D721Med (cell line): ENCODE results near the gene MYZAP.

Source experiments
- DNase-seq: peaks from one replicate; pipeline ENCODE4 v3.0.0; 2011; ENCODE audit warnings: low spot score; ENCODE audit not compliant: insufficient read length
- FAIRE-seq: peaks from 2 replicates; lab custom pipeline; 2011; peaks lifted over from hg19 to GRCh38; lab: Jason Lieb, UNC
- TF ChIP-seq, protein P1 (sequence below): IDR thresholded peaks from 2 replicates; pipeline ENCODE4 v1.5.1; 2012; ENCODE audit warnings: mild to moderate bottlenecking, control low read depth; ENCODE audit not compliant: insufficient read depth; ENCODE audit errors: missing control alignments

The MYZAP gene

DNA sequence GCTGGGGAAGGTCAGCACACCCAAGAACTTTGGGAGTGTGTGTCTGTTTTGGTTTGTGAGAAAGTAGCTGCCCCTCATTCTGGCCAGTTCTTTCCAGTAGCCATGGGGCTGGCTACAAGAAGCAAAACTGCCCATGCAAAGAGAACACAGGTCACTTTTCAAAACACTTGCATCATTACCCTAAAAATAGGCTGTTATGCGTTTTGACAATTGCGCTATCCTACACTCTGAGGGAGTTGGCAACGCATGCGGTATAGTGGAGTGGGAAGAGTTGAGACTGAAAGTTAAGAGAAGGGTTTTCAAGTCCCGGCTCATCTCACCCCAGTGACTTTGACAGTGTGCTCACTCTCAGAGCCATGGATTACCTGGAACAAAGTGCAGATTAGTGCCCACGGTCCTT lies 41.8 kb upstream of the MYZAP start:
- FAIRE-seq, result no peak
- DNase-seq, result no peak
- TF ChIP-seq, protein P1, sequence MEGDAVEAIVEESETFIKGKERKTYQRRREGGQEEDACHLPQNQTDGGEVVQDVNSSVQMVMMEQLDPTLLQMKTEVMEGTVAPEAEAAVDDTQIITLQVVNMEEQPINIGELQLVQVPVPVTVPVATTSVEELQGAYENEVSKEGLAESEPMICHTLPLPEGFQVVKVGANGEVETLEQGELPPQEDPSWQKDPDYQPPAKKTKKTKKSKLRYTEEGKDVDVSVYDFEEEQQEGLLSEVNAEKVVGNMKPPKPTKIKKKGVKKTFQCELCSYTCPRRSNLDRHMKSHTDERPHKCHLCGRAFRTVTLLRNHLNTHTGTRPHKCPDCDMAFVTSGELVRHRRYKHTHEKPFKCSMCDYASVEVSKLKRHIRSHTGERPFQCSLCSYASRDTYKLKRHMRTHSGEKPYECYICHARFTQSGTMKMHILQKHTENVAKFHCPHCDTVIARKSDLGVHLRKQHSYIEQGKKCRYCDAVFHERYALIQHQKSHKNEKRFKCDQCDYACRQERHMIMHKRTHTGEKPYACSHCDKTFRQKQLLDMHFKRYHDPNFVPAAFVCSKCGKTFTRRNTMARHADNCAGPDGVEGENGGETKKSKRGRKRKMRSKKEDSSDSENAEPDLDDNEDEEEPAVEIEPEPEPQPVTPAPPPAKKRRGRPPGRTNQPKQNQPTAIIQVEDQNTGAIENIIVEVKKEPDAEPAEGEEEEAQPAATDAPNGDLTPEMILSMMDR, result no peak

DNA sequence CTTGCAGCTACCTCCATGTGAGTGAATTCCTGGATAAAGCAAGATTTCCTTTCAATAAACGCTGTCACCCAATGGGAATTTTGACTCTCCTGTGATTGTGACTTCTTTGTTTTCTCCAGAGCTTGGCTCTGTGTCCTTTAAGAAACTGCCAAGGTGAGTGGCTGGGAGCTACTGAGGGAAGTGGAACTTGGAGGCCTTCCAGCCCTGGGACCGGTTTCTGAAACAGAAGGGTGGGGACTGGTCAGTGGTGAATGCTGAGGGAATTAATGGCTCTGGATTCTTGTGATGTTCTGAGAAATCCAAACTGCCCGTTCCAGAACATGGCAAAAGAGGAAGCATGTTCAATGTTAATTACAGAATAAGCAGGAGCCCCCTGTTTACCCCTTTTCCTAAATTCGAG lies 41.1 kb upstream of the MYZAP start:
- no peak for FAIRE-seq
- DNase-seq, result no peak
- TF ChIP-seq, protein P1, result no peak

DNA sequence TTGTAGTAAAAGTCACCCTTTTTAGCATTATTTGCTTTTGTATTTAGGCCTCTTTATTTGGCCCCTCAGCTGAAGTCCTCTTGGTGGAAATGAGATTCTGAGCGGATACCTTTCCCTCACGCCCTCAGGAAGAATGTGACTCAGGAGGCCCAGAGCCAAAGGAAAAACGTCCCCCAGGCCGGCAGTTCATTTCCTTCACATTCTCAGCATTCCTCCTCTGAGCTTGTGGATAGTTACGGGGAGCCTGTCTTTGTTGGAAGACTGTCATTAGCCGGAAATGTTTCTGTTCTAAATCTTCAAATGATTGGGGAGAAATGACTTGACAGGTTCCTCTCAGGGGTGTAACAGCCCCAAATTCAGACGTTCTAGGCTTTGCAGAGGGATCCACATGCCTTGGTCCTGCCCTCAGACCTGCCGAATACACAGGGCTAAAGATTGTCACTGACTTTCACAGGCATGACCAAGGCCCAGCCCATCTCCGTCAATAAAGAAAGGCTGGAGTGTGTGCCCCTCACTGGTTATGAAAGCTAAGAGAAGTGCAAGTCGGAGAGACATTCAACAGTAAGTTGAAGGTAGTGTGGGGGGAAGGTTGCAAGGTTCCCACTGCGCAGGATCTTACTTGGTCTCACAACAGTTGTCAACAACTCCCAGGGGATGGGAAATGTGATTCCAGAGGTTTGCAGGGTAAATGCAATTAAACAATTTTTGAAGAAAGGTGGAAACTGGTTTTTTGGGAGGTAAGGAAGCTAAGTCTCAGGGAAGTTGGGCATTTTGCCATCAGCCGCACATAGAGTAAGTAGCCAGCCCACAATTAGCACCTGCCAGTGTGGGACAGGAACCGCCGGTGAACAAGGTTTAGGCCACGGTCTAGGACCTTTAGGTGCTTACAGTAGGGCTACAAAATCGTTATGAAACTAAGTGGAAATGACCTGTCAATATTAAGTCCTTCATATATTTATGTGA lies 39.7 kb upstream of the MYZAP start:
- TF ChIP-seq, protein P1, result no peak
- no peak for DNase-seq
- no peak for FAIRE-seq

DNA sequence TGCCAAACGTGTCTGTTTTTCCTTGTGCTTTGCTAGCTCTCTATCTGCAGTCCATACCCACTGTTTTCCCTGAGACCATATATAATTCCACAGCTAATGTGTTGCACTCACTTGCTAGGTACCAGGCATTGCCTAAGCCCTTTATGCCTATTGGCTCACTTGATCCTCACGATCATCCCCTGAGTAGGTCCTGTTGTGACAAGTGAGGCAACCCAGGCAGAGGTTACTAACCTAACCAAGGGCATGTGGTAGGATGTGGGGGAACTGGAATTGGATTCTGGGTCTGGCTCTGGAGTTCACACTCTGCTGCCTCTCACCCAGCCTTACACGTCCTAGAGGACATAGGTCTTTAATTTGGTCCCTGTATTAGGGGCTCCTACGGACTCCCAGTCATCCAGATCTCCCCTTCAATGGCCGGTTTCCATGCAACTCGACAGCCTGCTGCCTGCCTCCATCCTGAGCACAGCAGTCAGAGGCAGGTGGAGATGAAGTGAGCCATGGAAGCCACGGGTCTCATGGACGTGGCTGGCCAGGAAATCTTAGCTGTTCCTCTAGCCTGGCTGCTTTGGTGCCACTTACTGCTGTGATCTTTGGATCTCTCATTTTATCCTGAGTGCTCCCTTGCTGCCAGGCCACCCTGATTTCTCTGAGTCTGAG lies 38.9 kb upstream of the MYZAP start:
- no peak for DNase-seq
- TF ChIP-seq, protein P1, result no peak
- FAIRE-seq, result no peak

DNA sequence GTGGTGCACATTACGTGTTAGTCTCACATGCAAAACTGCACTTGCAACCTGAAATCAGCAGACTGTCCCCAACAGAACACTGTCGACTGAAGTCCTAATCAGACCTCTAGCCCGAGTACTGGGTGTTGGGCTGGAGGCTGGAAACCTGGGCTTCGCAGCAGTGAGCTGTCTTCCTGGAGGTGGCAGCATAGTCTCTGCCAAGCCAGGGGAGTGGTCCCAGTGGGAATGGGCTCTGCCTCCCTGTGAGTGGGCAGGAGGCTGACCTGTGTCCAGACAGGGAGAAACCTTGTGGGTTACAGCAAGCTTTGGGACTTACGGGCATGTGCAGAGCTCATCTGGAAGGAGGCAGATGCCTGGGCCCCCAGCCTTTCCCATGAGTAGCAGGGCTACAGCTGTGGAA lies 38.2 kb upstream of the MYZAP start:
- DNase-seq (no peak), FAIRE-seq (no peak)
- TF ChIP-seq, protein P1, result no peak

DNA sequence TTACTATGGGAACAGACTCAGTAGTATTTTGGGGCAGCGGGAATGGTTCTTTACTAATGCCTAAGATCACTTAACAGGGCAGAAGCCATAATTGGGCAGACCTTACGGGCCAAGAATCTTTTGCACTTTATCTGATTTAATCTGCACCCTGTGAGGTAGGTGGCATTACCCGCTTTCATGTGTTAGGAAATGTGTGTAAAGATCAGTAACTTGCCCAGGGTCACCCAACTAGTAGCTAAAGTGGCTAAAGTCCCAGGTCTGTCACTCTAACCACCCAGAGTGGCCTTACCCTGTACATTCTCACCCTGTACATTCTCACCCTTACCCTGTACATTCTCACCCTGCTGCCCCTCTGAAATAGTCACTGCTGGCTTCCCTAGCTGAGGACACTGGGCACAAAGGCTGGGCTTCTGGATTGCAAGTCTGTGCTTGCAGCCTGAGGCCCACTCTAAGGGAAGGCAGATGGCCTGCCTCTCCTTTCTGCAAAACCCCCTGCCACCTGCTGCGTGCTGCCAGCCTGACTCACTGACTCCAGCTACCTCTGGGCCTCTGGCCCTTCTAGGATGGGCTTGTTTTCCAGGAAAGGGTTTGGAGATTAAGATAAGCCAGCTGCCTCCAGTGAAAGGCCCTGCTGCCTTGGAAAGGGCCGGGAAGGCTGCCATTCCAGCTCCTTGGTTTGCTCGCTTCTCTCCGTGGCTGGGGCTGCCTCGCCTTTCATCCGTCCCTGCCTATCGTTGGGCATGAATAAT lies 37.5 kb upstream of the MYZAP start:
- TF ChIP-seq, protein P1, result no peak
- FAIRE-seq (no peak), DNase-seq (no peak)
